ENCODE data around the gene FGF2.

FGF2 gene

DNA sequence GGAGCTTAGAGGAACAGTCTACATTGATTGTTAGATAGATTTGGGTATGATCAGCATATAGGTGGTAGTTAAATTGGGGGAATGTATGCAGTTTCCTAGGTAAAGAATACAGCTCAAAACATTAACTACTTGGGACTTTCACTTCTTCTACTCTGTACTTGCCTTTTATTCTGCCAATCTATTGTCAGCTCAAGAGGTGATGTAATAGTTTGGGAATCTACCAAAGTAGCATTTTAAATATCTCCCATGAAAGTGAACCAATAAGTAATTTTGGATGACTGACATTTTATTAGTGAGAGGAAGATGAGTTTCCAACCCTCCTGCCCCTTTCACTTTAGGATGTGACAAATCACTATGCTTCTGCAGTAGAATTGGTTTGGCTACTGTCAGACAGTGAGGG lies 52.4 kb downstream of the FGF2 start:
- TF ChIP-seq, protein P1, sequence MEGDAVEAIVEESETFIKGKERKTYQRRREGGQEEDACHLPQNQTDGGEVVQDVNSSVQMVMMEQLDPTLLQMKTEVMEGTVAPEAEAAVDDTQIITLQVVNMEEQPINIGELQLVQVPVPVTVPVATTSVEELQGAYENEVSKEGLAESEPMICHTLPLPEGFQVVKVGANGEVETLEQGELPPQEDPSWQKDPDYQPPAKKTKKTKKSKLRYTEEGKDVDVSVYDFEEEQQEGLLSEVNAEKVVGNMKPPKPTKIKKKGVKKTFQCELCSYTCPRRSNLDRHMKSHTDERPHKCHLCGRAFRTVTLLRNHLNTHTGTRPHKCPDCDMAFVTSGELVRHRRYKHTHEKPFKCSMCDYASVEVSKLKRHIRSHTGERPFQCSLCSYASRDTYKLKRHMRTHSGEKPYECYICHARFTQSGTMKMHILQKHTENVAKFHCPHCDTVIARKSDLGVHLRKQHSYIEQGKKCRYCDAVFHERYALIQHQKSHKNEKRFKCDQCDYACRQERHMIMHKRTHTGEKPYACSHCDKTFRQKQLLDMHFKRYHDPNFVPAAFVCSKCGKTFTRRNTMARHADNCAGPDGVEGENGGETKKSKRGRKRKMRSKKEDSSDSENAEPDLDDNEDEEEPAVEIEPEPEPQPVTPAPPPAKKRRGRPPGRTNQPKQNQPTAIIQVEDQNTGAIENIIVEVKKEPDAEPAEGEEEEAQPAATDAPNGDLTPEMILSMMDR (IDR thresholded peaks at IDR 0.05; ENCODE audit: insufficient read depth, low read length, missing control alignments) = no peak
- ChIA-PET CTCF (interaction anchor here (1.1 to 1.3 kb wide), 2 partner anchors 10 to 121 kb away, joined by 4 to 5 read pairs; no protein-coding TSS in a partner anchor), POLR2A (no interaction called here)
- no peak for DNase-seq (ENCODE audit: low read depth, low spot score)
- H3K4me3 ChIP-seq (ENCODE audit: low read depth, low read length) = no peak overlapping the region

DNA sequence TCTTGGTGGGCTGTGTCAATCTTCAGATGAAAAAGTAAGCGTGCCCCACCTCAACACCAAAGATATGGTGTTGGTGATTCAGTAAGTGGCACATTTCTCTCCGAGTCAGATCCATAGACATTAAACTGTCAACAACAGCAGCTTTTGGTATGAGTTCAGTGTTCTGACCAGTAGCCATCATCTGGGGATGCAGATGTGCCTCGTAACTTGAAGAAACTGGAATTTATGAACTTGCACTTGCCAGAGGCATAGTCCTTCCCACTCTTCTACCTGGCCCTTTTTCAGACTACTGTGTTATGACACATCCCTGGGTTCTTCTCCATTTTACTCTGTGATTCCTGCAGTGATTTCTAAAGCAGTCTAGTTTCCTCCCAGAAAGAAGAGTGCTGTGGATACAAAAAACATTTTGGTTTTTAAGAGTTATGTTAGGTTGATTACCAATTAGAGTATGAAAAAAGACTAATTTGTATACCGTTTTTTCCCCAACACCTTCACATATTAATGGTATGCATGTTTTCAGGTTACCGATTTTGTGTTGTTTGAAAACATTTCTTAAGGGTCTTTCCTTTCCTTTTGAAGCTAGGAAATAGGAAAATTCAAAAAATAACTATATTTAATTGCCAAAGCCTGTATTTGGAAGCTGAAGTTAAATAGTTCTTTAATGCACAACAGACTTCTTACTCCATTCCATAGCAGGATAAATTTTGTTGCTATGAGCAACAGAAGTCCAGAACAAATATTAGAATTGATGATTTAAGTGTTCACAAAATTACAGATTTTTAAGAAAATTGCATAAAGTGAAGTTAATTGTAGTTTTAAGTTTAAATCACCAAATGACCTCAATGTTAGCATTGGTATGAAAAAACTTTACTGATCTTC lies 56.5 kb downstream of the FGF2 start:
- TF ChIP-seq, protein P1 (IDR thresholded peaks at IDR 0.05; ENCODE audit: insufficient read depth, low read length, missing control alignments) = no peak
- no peak for DNase-seq (ENCODE audit: low read depth, low spot score)
- H3K4me3 ChIP-seq (ENCODE audit: low read depth, low read length) = no peak overlapping the region
- CTCF ChIA-PET = interaction anchor here (0.9 kb wide), 1 partner anchor 9 kb away, joined by 3 read pairs; no protein-coding TSS in a partner anchor
- POLR2A ChIA-PET = no interaction called here

DNA sequence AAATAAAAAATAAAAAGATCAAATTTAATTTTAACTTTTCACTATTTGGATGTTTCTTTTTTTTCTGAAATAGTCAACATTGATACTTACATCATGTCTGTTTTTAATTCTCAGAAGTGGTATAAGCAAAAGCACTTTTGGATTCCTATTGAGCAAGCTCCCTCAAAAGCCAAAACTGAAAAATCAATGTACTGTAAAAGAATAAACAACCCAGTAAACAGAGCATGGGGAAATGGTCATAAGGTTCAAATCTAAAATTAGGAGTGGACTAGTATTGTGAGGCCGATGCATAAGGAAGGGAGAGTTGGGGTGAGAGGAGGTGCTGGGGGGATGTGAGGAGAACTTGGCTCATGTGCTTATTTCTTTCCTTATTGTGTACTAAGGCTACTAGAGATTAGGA lies 57.9 kb downstream of the FGF2 start:
- ChIA-PET CTCF (interaction anchor here (1.4 kb wide), 1 partner anchor 127 kb away, joined by 4 read pairs; no protein-coding TSS in a partner anchor), POLR2A (no interaction called here)
- H3K4me3 ChIP-seq (ENCODE audit: low read depth, low read length) = no peak overlapping the region
- TF ChIP-seq, protein P1 (IDR thresholded peaks at IDR 0.05; ENCODE audit: insufficient read depth, low read length, missing control alignments) = no peak
- no peak for DNase-seq (ENCODE audit: low read depth, low spot score)

DNA sequence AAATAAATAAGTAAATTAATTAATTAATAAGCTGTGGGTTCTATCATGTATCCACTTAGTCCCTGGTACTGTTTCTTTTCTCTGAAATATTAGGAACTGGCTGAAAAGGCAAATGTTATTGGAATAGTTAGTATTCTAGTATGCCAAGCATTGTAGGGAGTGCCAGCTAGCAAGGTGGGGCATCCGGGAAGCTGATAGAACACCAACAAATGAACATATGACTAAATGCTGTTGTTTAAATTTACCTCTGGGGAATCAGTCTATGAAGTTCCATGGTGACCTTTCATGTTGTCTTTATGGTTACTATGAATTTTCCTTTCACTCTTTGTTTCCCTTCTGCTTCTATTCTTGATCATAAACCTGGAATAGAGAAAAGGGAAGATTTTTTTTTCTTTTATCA lies 63.1 kb downstream of the FGF2 start:
- H3K4me3 ChIP-seq (ENCODE audit: low read depth, low read length) = no peak overlapping the region
- TF ChIP-seq, protein P1 (IDR thresholded peaks at IDR 0.05; ENCODE audit: insufficient read depth, low read length, missing control alignments) = no peak
- POLR2A ChIA-PET = no interaction called here
- CTCF ChIA-PET = interaction anchor here (1.2 to 2.0 kb wide), 3 partner anchors 10 to 132 kb away, joined by 4 to 6 read pairs (median 4); no protein-coding TSS in a partner anchor
- DNase-seq (ENCODE audit: low read depth, low spot score) = no peak

DNA sequence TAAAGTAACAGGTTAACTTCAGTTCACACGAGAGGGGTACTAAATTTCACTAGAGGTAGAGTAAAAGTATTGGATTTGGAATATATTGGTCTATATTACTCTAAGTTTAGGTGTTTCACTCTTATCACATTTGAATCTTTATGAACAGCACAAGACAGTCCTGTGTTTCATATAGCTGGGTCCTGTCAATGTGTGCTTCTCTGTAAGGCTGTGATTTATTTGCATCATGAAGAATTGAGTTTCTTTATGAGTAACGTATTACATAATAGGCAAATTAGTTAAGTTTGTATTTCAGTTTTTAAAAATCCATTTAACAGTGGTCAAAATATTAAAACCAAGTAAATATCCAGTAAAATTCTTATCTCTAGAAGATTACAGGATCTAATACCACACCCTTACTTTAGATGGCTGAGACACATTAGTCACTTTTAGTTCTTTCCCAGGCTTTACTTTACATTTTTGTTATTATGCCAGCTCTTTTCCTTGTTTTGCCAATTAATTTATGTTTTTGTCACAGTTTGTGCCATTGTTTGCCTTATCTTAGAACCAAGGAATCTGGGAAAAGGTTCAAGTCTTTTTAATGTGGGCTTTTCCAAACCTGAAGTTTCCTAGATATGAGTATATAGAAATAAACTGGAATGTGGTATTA lies 63.6 kb downstream of the FGF2 start:
- H3K4me3 ChIP-seq (ENCODE audit: low read depth, low read length) = no peak overlapping the region
- POLR2A ChIA-PET = no interaction called here
- no peak for DNase-seq (ENCODE audit: low read depth, low spot score)
- TF ChIP-seq, protein P1 (IDR thresholded peaks at IDR 0.05; ENCODE audit: insufficient read depth, low read length, missing control alignments) = no peak
- CTCF ChIA-PET = interaction anchor here (1.2 to 2.0 kb wide), 3 partner anchors 11 to 133 kb away, joined by 4 to 6 read pairs (median 4); no protein-coding TSS in a partner anchor

DNA sequence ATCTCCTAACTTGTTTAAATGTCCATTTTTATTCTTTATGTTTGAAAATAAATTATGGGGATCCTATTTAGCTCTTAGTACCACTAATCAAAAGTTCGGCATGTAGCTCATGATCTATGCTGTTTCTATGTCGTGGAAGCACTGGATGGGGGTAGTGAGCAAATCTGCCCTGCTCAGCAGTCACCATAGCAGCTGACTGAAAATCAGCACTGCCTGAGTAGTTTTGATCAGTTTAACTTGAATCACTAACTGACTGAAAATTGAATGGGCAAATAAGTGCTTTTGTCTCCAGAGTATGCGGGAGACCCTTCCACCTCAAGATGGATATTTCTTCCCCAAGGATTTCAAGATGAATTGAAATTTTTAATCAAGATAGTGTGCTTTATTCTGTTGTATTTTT lies 68.2 kb downstream of the FGF2 start:
- H3K4me3 ChIP-seq (ENCODE audit: low read depth, low read length) = no peak overlapping the region
- DNase-seq (ENCODE audit: low read depth, low spot score) = no peak
- ChIA-PET POLR2A (no interaction called here), CTCF (interaction anchor here (2.0 kb wide), 1 partner anchor 35 kb away, joined by 4 read pairs; no protein-coding TSS in a partner anchor)
- TF ChIP-seq, protein P1 (IDR thresholded peaks at IDR 0.05; ENCODE audit: insufficient read depth, low read length, missing control alignments) = no peak

Measured in AG04449 (cell line).